GM21515 (cell line): Measurements from ENCODE around the gene FOXP1.

ENCODE experiments used
- ATAC-seq: cut with Tn5 transposase; IDR thresholded peaks from one replicate; pipeline ENCODE4 v1.9.1; 2021; ENCODE audit not compliant: unreplicated experiment

The FOXP1 gene

DNA sequence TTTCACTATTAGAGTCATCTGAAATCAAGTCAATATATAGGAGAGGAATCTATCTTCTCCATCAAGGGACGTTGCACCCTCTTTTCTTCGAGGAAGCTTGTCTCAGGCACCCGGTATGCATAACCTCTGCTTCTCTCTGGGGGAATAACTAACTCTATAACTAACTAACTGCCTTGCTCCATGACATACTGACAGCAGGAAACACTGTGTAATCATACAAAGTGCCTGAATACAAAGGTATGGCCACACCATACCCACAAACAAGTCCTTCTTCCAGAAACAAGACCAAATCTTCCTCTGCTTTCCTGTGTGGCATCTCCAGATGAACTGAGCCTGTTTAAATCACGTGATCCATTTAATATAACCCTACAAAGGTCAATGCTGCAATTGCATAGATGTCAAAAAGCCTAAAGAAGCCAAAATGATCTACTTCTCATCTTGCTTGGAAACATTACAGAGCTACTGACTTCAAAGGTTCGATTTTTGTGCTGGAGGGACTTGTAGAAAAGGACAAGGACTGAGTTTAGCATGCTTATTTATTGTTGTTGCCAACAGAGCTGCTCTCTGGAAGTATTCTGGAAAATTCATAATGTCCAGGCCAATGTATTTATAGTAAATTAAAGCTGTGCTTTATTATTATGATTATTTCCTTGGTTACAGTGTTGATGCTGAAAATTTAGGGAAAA, 380.5 kb downstream of the FOXP1 start:
- ATAC-seq = no peak

DNA sequence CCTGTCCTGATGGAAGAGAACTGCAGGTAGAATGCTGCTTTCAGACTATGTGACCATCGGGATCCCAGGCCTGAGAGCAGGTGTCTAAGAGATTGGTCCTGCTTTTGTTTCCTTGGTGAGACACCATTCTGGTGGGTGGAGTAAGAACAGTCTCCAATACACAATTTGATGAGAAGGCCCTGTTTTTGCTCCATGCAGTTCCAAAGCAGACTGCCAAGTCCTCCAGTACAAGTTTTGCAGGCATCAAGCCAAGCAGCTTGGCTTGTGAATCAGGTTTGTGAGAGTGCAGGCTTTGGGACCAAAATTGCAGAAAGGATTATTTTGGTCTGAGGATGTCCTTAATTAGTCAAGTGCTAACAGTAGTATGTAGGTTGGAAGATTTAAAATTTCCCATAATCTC, 381.6 kb downstream of the FOXP1 start:
- ATAC-seq = no peak

DNA sequence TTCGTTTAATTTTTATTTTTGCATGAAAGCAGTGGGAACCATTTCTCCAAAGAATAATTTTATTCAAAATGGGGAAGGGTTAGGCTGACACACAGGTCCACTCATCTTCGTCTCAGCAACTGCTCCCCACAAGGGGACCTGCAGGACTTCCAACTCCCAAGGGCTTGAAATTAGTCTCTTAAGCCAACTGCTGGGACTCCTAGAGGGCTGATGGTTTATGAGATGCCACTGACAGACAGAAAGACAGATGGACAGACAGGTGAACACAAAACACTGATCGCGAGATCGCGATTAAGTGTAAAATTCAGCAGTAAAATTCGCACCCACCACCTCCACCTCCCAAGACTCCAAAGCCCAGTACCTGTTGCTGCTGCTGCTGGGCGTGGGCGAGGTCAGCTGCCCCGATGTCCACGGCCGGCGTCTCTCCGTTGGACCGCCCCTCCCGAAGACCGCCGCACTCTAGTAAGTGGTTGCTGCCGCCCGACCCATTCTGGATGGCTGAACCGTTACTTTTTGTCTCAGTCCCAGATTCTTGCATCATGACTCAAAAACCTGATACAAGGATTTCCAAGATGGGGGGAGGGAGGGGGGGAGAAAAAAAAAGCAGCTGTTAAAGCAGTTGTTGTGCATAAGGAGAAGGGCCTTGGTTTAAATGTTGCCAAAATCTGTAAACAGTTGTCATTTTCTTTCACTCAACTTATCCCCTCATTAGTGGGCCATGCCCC, 385.5 kb downstream of the FOXP1 start:
- ATAC-seq = no peak

DNA sequence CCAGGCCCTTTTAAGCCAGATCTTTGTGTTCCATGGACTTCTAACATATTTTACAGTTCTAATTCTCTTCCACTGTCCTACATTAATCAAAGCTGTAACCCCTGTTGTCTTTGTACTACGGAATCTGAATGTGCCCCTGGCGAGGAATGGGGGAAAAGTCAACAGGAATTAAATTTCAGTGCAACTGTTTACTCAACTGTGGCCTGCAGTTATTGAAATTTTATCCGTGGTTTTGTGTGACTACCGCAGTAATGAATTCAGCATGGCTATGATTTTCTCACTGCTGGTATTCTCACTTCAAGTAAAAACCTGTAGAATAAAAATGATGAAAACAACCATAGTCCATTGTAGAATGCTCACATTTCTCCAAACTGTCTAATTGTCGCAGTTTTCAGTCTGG, 388.0 kb downstream of the FOXP1 start:
- ATAC-seq = no peak

DNA sequence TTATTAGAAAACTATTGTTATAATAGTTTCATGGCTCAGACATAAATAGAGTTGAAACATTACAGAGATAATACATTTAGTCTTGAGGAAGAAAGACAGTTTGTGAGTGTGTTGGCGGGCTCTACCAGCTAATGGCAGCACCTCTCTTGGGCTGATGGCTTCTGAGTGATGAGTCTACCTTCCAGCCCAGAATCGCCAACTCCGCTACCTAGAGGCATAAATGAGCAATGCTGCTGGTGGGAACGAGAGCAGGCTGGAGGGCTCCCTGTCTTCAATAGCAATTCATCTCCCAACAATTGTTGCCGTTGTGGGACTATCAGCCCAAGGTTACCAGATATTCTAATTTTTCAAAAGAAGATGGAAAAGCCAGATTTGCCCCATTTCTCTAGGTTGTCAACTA, 388.7 kb downstream of the FOXP1 start:
- ATAC-seq = no peak

DNA sequence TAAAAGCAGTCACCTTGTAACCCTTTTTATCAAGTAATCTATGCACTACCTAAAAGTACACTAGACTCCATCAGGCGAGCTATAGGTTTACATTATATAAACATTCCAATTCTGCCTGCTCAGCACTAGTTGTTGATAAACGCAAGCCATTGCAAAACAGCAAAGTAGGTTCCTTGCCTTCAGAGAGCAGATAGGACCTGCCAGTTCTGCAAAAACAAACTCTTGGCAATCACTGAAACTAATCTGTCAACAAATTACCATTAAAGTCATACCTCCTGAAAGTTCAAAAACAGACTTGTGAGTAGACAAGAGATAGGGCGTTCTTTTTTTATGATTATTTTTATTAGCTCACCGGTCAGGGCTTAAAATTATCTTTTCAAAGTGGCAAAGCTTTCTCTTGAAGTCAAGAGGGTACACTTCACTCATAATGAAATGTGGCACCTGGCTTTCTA, 392.5 kb downstream of the FOXP1 start:
- ATAC-seq = no peak

DNA sequence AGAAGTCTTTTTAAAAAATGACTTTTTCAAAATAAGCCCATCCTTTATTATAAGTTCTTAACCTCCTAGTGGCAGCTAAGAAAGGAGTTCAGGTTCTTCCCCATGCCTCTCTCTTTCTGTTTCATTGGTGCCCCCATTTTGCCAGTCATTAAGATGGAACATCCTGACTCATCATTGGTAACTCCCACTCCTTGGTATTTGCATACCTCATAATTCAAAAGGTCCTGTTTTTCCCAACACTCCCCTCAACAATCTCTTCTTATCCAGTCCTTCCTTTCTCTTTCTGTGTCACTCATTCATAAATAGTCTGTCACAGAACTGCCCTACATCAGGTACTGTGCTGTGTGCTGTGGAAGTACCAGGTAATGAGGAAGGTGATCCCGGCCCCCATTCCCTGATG, 394.0 kb downstream of the FOXP1 start:
- no peak for ATAC-seq

DNA sequence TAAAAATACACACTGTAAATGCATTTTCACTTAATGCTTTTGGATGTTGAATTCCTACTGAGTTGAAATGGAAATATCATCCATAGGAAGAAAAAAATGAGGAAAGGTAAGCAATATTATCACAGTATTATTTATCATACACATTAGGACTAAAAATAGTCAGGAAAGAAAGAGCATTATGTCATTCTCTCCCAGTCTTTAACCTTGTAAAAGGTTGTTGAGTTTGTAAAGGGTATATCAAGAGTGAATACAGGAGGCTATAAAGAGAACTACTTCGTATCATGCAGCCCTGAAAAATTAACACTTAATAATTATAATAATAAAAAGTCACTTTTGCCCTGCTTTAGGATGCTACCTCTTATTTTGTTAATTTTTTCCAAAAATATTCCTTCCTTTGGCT, 395.8 kb downstream of the FOXP1 start:
- no peak for ATAC-seq

DNA sequence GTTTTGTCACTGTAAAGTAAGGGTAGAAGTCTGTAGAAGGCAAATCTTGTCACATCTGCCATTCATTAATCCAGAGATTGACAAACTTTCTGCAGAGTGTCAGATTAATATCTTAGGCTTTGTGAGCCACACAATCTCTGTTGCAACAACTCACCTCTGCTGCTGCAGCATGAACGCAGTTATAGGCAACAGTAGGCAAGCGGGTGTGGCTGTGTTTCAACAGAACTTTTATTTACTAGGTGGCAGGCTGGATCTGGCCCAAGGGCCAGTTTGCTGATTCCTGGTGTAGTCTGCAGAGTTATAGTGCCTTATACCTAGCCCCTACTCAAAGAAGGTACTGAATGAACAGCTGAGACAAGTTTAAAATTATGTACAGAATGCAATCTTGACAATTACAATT, 396.7 kb downstream of the FOXP1 start:
- ATAC-seq = no peak

DNA sequence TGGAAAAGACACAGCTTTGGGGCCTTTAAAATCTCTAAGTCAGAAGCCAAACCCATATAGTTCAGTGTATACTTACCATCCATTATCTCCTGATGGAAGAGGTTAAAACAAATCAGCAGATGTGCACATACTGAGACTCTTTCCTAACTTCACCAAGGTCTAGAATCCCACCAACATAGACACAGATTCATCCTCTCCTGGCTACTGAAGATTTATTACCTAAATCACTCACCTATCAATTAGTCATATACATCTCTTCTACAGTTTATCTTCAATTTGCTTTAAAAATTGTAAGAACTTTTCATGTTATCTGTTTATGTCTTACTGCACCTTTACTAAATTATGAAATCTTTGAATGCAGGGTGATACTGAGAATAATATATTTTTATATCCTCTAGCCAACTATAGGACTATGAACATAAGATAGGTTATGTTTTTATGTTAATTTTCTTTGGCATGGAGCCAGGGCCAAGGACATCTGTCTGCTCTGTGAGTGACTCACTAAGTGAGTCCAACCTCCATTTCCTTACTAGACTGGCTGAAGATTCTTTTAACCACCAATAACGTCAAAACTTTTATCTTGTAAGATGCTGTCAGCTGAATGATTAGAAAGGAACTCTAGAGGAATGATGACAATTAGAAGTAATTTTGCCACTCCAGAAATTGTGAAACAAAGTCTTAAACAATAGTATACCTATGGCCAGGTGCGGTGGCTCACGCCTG, 397.6 kb downstream of the FOXP1 start:
- no peak for ATAC-seq

DNA sequence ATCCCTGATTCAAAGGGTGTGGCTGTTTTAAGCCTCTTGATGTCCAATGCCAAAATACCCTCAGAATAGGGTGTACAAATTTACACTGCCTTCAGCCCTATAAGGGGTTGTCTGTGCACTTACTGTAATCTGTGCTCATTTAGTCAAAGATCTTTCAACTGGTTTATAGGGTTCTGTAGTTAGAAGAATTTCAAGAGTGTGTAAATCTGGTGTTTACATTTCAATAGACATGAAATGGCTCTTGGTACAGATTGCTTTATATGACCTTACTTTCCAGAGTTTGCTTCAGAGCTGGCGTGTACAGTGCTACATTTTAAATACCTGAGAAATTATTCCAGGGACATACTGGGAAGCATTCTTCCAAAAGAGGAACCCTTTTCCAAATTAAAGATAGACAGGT, 399.3 kb downstream of the FOXP1 start:
- ATAC-seq = no peak

DNA sequence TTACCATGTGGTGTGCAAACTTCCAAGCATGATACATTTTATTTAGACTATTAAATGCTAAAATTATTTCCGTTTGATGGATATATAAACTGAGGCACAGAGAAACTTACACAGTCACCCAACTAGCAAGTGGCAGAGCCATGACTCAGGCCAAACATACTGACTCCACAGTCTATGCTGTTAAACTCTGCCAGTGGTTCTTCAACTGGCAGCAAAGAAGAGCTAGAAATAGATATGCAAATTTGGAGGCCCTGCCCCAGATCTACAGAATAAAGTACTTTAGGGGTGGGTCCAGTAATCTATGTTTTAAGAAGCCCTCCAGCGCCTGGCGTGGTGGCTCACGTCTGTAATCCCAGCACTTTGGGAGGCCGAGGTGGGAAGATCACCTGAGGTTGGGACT, 400.0 kb downstream of the FOXP1 start:
- no peak for ATAC-seq

DNA sequence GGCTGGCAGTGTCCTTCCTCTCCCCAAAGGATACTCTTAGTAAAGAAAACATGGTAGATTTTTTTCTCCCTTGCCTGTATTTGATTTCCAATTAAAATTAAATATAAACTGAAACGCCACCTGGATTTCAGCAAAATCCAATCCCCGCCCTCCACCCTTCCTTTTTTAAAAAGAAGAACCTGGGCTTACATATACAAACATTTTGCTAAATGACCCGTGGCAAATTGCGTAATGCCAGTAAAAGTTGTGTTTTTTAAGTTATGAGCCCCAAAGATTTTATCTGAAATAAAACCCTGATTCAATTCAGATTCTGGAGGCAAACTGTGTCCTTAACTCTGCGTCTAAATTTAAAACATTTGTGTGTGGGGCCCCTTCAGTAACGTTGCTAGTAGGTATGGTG, 403.0 kb downstream of the FOXP1 start:
- ATAC-seq = no peak

DNA sequence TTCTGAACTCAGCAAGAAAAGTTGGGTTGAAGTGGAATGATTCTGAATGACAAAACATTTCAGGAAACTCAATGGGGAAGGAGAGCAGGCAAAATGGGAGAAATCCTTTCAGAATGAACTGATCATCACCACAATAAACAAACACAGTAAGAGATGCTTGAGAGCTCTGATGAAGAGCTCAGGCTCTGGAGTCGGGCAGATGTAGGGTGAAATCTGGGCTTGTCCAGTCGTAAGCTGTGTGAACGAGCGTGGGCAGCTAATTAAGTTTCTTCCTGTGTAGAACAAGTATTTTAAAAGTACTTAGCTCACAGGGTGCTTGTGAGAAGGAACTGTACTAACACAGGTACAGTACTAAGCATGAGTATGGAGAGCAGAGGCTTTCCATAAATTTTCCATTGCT, 406.2 kb downstream of the FOXP1 start:
- no peak for ATAC-seq

DNA sequence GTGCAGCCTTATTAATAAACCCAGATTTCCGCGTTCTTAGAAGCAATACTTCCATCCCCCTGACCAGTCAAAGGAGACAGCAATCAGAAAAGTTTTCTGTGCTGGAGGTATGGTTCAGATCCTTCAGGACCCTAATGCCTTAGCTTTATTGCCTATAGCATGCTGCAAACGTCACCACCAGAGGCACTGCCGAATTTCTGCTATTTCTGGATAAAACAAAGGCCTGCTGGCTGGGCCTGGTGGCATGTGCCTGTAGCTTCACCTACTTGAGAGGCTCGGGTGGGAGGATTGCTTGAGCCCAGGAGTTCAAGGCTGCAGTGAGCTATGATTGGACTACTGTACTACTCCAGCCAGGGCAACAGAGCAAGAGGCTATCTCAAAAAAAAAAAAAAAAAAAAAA, 407.2 kb downstream of the FOXP1 start:
- ATAC-seq = no peak

DNA sequence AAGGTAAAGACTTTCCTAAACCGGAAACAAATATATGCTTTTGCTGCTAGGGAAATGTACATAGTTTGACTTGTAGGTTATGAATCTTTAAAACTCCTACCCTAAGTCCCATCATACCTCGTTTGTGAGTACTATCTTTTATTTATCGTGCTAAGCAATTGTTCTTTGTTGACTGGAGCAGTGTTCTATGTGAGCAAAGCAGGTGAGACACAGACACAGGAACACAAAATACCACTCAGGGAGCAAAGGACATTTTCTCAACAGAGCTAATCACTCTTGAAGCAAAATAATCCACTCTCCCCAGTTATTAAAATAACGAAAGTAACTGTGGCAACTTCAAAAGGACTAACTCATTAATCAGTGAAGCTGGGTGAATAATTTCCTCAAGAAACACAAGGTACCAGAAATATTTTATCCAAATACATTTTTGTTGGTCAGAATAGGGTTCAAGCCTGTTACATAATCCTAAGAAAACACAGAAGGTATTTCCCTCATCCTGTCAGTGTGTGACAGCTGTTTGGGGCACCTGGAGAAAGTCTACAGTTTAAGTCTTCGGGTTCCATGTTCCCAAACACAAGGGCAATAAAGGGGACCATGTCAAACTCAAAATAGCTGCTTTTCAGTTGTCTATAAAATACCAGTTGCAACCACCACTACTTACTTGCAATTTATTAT, 407.7 kb downstream of the FOXP1 start:
- no peak for ATAC-seq

DNA sequence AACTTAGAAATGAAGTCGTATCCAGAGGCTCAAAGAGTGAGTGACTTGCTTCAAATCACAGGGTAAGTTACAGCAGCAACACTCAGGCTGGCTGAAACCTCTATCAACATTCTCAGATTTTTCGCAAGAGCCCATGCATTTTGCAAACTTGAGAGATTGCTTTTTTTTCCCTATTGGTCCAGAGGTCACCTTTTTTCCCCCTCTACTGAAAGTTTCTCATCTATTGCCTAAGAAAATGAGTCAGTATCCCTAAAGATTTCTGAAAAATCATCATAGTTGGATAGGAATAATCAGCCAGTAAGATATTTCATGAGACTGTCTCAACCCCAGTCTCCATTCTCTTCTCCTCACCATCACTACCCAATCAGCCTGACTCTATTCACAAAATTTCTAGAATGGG, 410.6 kb downstream of the FOXP1 start:
- ATAC-seq = no peak

DNA sequence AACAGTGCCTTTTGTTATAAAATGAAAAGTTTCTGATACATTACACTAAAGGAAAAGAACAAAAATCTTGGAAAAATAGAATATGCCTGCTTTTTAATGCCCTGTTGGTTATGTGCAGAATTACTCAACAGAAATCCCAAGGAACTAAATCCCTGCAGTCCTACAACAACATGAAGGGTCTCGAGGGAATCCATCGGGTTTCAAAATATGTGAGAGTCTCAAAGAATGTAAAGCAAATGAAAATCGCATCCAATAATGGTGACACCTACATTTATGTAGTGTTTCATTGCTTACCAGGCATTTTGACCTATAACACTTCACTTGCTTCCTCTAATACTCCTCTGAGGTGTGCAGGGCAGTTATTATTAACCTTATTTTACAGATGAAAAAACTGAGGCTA, 411.3 kb downstream of the FOXP1 start:
- no peak for ATAC-seq

DNA sequence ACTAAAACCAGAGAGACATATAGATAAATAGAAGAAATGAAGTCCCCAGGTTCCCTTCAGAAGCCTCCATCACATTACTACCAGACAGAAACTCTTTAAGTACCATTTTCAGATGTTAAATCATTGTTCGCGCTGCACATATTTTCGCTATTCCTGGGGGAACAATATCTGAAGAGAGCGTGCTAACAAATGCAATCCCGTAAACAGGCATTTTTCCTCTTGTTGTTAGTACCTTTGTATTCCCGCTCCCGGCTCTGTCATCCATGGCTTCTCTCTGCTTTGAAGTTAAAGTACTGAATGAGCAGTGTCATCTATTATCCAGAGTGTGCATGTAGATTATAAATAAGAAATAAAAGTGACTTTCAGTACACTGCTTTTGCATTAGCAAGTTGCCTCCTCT, 412.3 kb downstream of the FOXP1 start:
- no peak for ATAC-seq

DNA sequence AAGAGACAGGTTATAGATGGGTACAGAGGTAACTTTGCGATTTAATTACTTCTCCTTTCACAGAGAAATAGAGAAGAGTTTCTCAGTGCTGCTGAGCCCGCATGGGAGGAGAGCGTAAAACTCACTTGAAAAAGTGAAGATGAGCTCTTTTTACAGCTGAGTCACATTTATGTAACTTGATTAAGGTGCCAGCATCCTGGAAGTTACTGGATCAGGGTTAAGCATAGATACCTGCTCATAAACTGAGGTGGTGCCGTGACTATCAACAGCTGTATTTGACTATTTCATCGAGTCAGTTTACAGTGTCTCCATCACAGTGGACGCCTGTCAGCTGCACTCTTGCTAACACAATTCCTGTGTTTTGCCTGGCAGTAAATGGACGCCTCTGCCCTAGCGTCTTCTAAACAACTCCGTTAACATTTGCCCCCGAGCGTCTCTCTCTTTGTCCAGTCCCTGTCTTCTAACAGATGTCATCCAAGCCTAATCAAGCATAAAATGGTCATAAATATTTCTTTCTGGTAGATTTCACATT, 414.6 kb downstream of the FOXP1 start:
- ATAC-seq = no peak

DNA sequence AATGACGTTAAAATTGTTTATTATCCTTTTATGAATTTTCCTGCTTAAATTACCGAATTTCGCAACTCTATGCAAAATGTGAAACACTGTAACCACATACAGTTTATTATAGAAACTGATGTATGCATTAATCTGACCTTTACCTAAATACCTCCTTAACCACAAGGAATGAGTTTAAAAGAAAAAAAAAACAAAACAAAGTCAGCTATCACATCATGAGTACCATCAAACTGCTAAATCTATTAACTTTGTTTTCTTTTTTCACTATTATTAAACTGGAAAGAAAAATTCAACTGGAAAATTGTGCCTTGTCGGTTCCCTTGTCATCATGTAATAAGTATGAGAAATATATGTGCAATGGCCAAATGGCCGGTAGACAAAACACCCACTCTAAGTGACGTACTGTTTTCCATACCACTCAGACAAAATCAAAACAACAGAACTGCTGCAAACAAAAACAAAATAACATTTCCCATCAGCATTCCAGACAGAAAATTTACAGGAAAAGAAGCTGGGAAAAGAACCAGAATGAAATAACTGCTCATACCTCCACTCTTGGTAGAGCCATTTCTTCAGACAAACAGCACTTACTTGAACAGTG, 415.3 kb downstream of the FOXP1 start:
- ATAC-seq = no peak
